ENCODE results near the gene LRRC71.

DNA sequence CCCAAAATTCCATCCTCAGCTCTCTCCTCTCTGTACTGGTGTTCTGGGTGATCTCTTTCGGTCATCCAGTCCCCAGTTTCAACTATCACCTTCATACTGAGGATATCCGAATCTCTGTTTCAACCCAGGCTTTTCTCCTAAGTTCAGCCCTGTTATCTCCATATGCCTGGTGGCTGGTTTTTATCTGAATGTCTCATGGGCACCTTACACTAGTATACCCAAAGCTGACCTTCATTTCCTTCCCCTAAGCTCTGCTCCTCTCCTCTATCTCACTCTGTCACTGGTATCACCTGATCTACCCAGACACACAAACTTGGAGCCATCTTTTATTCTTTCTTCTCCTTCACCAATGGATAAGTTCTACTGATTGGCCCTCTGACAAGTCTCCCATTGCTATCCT lies 53.0 kb downstream of the LRRC71 start:
- TF ChIP-seq, protein P1, sequence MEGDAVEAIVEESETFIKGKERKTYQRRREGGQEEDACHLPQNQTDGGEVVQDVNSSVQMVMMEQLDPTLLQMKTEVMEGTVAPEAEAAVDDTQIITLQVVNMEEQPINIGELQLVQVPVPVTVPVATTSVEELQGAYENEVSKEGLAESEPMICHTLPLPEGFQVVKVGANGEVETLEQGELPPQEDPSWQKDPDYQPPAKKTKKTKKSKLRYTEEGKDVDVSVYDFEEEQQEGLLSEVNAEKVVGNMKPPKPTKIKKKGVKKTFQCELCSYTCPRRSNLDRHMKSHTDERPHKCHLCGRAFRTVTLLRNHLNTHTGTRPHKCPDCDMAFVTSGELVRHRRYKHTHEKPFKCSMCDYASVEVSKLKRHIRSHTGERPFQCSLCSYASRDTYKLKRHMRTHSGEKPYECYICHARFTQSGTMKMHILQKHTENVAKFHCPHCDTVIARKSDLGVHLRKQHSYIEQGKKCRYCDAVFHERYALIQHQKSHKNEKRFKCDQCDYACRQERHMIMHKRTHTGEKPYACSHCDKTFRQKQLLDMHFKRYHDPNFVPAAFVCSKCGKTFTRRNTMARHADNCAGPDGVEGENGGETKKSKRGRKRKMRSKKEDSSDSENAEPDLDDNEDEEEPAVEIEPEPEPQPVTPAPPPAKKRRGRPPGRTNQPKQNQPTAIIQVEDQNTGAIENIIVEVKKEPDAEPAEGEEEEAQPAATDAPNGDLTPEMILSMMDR (IDR thresholded peaks at IDR 0.05), result no peak
- TF ChIP-seq POLR2A (IDR thresholded peaks at IDR 0.05), result no peak
- no peak for TF ChIP-seq POLR2AphosphoS5 (IDR thresholded peaks at IDR 0.05)
